CD4-positive, alpha-beta T cell treated with Interferon alpha-2 for 1 hour (primary cell): ENCODE results near the gene MCTS1.
A peak's percentile ranks its signal among the peaks of the same experiment; 100 is the strongest.
"Not testable (repeated sequence)": the region's sequence is repeated elsewhere in the genome, so short reads cannot be mapped to it uniquely, and the experiment has no call there.

Experiments used
- DNase-seq, 2 donors: peaks; one replicate each; pipeline ENCODE4 v3.0.0-alpha.2; 2020 to 2022

MCTS1 gene

GRCh38 chrX:120629667-120630537 is 26.0 kb downstream of the MCTS1 start, which contains the start of gene C1GALT1C1:
Gene C1GALT1C1 (minus strand): TSS chrX:120630054. CDS start chrX:120627166, 2,888 bp downstream.
- peak; percentile 93 to 94 for DNase-seq

- DNase-seq: no peak
These were observed 34.7 kb downstream of the MCTS1 start for GRCh38 chrX:120638619-120639018.

- no peak for DNase-seq
These were observed 39.0 kb downstream of the MCTS1 start for GRCh38 chrX:120642871-120643270.

GRCh38 chrX:120647127-120647526 is 43.2 kb downstream of the MCTS1 start:
- DNase-seq: no peak

- not testable (repeated sequence) for DNase-seq
These were observed 48.4 kb downstream of the MCTS1 start for GRCh38 chrX:120652256-120652655.

GRCh38 chrX:120653000-120653399 is 49.1 kb downstream of the MCTS1 start:
- DNase-seq: no peak

- no peak for DNase-seq
These were observed 56.7 kb downstream of the MCTS1 start for GRCh38 chrX:120660637-120661036.
